H1 (cell line): ENCODE data around the gene XPNPEP2. TPM values are rescaled to one million over a fixed set of nuclear protein-coding genes. Genes with fewer than 3 reads are reported as not detected.

ENCODE experiments used
- CTCF ChIA-PET: fragments of 300-600 bp; sonication (Branson Sonifier 250); formaldehyde crosslinking; loops from one replicate; lab custom pipeline; 2021; ENCODE audit not compliant: partially characterized antibody; lab: Charles Lee
- POLR2A ChIA-PET: fragments of 300-600 bp; sonication (Branson Sonifier 250); formaldehyde crosslinking; loops from one replicate; lab custom pipeline; 2021; ENCODE audit warnings: inconsistent platforms; ENCODE audit not compliant: partially characterized antibody; lab: Charles Lee
- DNase-seq, 2 experiments: peaks; one replicate each; pipeline versions ENCODE4 v3.0.0 to v3.0.0-alpha.2; 2010 to 2022; ENCODE audit warnings: low spot score in 2 of 2, low read depth in 1 of 2, mixed read lengths in 1 of 2
- FAIRE-seq: peaks from 2 replicates; lab custom pipeline; 2011; peaks lifted over from hg19 to GRCh38; lab: Jason Lieb, UNC
- H2AFZ ChIP-seq: 2 replicates; pipeline ENCODE4 v1.8.1; 2012; ENCODE audit warnings: low read length, inconsistent platforms
- H2AK5ac ChIP-seq: 2 replicates; pipeline ENCODE4 v1.6.1; 2013; ENCODE audit warnings: low read depth, low read length
- H2BK120ac ChIP-seq: replicated peaks from 2 replicates; pipeline ENCODE3; 2013; ENCODE audit warnings: low read depth, low read length, inconsistent platforms
- H2BK12ac ChIP-seq: 2 replicates; pipeline ENCODE4 v1.6.1; 2013; ENCODE audit warnings: low read depth, low read length
- H2BK15ac ChIP-seq: 2 replicates; pipeline ENCODE4 v1.6.1; 2013; ENCODE audit warnings: low read length
- H2BK20ac ChIP-seq: 2 replicates; pipeline ENCODE4 v1.6.1; 2013; ENCODE audit warnings: low read length
- H2BK5ac ChIP-seq: 2 replicates; pipeline ENCODE4 v1.6.1; 2013; ENCODE audit warnings: low read depth, low read length
- H3K14ac ChIP-seq: 2 replicates; pipeline ENCODE4 v1.6.1; 2013; ENCODE audit warnings: inconsistent platforms; ENCODE audit not compliant: insufficient read length
- H3K18ac ChIP-seq: 2 replicates; pipeline ENCODE4 v1.6.1; 2013; ENCODE audit warnings: low read length; ENCODE audit errors: extremely low read depth
- H3K23ac ChIP-seq: 2 replicates; pipeline ENCODE4 v1.6.1; 2013; ENCODE audit warnings: inconsistent platforms; ENCODE audit not compliant: insufficient read length
- H3K23me2 ChIP-seq: 2 replicates; pipeline ENCODE4 v1.6.1; 2013; ENCODE audit warnings: low read depth, low read length
- H3K27ac ChIP-seq: 2 replicates; pipeline ENCODE4 v1.6.1; 2011; ENCODE audit warnings: low read depth, low read length, inconsistent platforms
- H3K27me3 ChIP-seq, 4 experiments: replicated peaks in 1 of 4; 1 replicate in 1 of 4; 2 replicates in 3 of 4; pipeline versions ENCODE4 v1.6.1 to v1.8.1; 2011 to 2013; ENCODE audit warnings: low read length in 3 of 4, mild to moderate bottlenecking in 3 of 4, inconsistent platforms in 2 of 4, mixed read lengths in 2 of 4, moderate library complexity in 1 of 4; ENCODE audit not compliant: control insufficient read depth in 3 of 4, insufficient read depth in 3 of 4; ENCODE audit errors: extremely low read depth in 1 of 4
- H3K36me3 ChIP-seq, 4 experiments: 2 replicates each; pipeline versions ENCODE4 v1.6.1 to v1.8.1; 2011 to 2013; ENCODE audit warnings: mild to moderate bottlenecking in 4 of 4, low read length in 3 of 4, moderate library complexity in 2 of 4, control low read depth in 1 of 4, inconsistent platforms in 1 of 4; ENCODE audit not compliant: insufficient read depth in 4 of 4, control insufficient read depth in 2 of 4
- H3K4ac ChIP-seq: replicated peaks from 2 replicates; pipeline ENCODE3; 2013; ENCODE audit warnings: low read length, low read depth, mixed read lengths, inconsistent platforms; ENCODE audit not compliant: insufficient read length
- H3K4me1 ChIP-seq, 4 experiments: replicated peaks in 1 of 4; 1 replicate in 1 of 4; 2 replicates in 3 of 4; pipeline versions ENCODE4 v1.6.1 to v1.8.1; 2011 to 2013; ENCODE audit warnings: low read length in 3 of 4, inconsistent platforms in 2 of 4, mixed read lengths in 1 of 4; ENCODE audit not compliant: insufficient read depth in 4 of 4, control insufficient read depth in 3 of 4
- H3K4me2 ChIP-seq, 2 experiments: 2 replicates each; pipeline versions ENCODE4 v1.6.1 to v1.8.1; 2011 to 2013; ENCODE audit warnings: low read depth in 2 of 2, low read length in 2 of 2, control low read depth in 1 of 2, inconsistent platforms in 1 of 2, mild to moderate bottlenecking in 1 of 2; ENCODE audit not compliant: insufficient read depth in 1 of 2
- H3K4me3 ChIP-seq, 4 experiments: fragments of 200-600, 300-600 bp in 1 of 4; sonication (generic), shearing (Covaris generic), sonication (Bioruptor Twin) in 1 of 4; 2 replicates each; pipeline versions ENCODE4 v1.5.1 to v1.8.1; 2011 to 2016; ENCODE audit warnings: low read length in 4 of 4, low read depth in 3 of 4, control low read depth in 2 of 4, inconsistent platforms in 2 of 4, mild to moderate bottlenecking in 2 of 4, mixed read lengths in 1 of 4, moderate library complexity in 1 of 4; ENCODE audit not compliant: insufficient read depth in 2 of 4; ENCODE audit errors: extremely low read depth in 1 of 4
- H3K56ac ChIP-seq: replicated peaks from 2 replicates; pipeline ENCODE3; 2013; ENCODE audit warnings: low read depth, mild to moderate bottlenecking, mixed read lengths, low read length, inconsistent platforms; ENCODE audit not compliant: insufficient read length
- H3K79me1 ChIP-seq: 2 replicates; pipeline ENCODE4 v1.6.1; 2013; ENCODE audit warnings: low read depth, low read length, control low read depth
- H3K79me2 ChIP-seq, 2 experiments: 2 replicates each; pipeline versions ENCODE4 v1.6.1 to v1.8.1; 2012 to 2013; ENCODE audit warnings: low read length in 2 of 2, mild to moderate bottlenecking in 2 of 2, inconsistent platforms in 1 of 2; ENCODE audit not compliant: insufficient read depth in 2 of 2, control insufficient read depth in 1 of 2
- H3K9ac ChIP-seq, 4 experiments: replicated peaks in 1 of 4; 1 replicate in 1 of 4; 2 replicates in 3 of 4; pipeline versions ENCODE4 v1.6.1 to v1.8.1; 2011 to 2013; ENCODE audit warnings: low read depth in 3 of 4, low read length in 3 of 4, control low read depth in 2 of 4, mild to moderate bottlenecking in 2 of 4, moderate library complexity in 2 of 4, inconsistent platforms in 1 of 4; ENCODE audit errors: extremely low read depth in 1 of 4
- H3K9me3 ChIP-seq, 2 experiments: 2 replicates each; pipeline versions ENCODE4 v1.6.1 to v1.8.1; 2012 to 2013; ENCODE audit warnings: mild to moderate bottlenecking in 2 of 2, moderate library complexity in 2 of 2, control low read depth in 1 of 2, inconsistent platforms in 1 of 2, low read depth in 1 of 2, low read length in 1 of 2, mixed read lengths in 1 of 2; ENCODE audit not compliant: insufficient read depth in 2 of 2
- H4K20me1 ChIP-seq, 2 experiments: replicated peaks in 1 of 2; 2 replicates each; pipeline versions ENCODE3 to v1.8.1; 2011 to 2013; ENCODE audit warnings: inconsistent platforms in 2 of 2, low read length in 2 of 2, mild to moderate bottlenecking in 1 of 2; ENCODE audit not compliant: insufficient read depth in 2 of 2, control insufficient read depth in 1 of 2
- H4K5ac ChIP-seq: 2 replicates; pipeline ENCODE4 v1.6.1; 2013; ENCODE audit warnings: low read length, low read depth, mixed read lengths, inconsistent platforms; ENCODE audit not compliant: insufficient read length
- H4K8ac ChIP-seq: 2 replicates; pipeline ENCODE4 v1.8.0; 2013; ENCODE audit warnings: mild to moderate bottlenecking, moderate library complexity, low read length, inconsistent platforms; ENCODE audit not compliant: insufficient read depth; ENCODE audit errors: extremely low read depth
- H4K91ac ChIP-seq: replicated peaks from 2 replicates; pipeline ENCODE3; 2013; ENCODE audit warnings: low read length, mixed read lengths, inconsistent platforms; ENCODE audit not compliant: insufficient read length
- BRCA1 ChIP-seq: IDR thresholded peaks from 2 replicates; pipeline ENCODE4 v1.6.1; 2012; ENCODE audit warnings: low read depth, low read length, improper control_type of control experiment
- EP300 ChIP-seq, 2 experiments: IDR thresholded peaks; 1 replicate in 1 of 2; 2 replicates in 1 of 2; pipeline ENCODE4 v1.6.1; 2011 to 2012; ENCODE audit warnings: low read depth in 2 of 2, low read length in 2 of 2, mild to moderate bottlenecking in 2 of 2, borderline replicate concordance in 1 of 2, inconsistent platforms in 1 of 2, moderate library complexity in 1 of 2
- GTF2F1 ChIP-seq: IDR thresholded peaks from 2 replicates; pipeline ENCODE4 v1.6.1; 2012; ENCODE audit warnings: low read depth, low read length, improper control_type of control experiment, borderline replicate concordance
- MAX ChIP-seq: IDR thresholded peaks from 2 replicates; pipeline ENCODE4 v1.6.1; 2012; ENCODE audit warnings: inconsistent platforms
- NANOG ChIP-seq: IDR thresholded peaks from 2 replicates; pipeline ENCODE4 v1.6.1; 2011; ENCODE audit warnings: low read length, low read depth, mild to moderate bottlenecking, inconsistent platforms; ENCODE audit not compliant: insufficient read depth, poor library complexity, severe bottlenecking
- PHF8 ChIP-seq: fragments of 200-600 bp; sonication (generic); conservative IDR thresholded peaks from 2 replicates; pipeline ENCODE4 v1.7.1; 2012; ENCODE audit warnings: low read depth, mild to moderate bottlenecking, inconsistent platforms, low read length, moderate library complexity
- RAD21 ChIP-seq, 2 experiments: IDR thresholded peaks in 1 of 2; conservative IDR thresholded peaks in 1 of 2; 2 replicates each; pipeline ENCODE4 v1.6.1; 2011; ENCODE audit warnings: low read depth in 2 of 2, low read length in 2 of 2, improper control_type of control experiment in 1 of 2, inconsistent platforms in 1 of 2, mild to moderate bottlenecking in 1 of 2, moderate library complexity in 1 of 2
- SAP30 ChIP-seq: fragments of 300-600 bp; sonication (generic); IDR thresholded peaks from 2 replicates; pipeline ENCODE4 v1.7.1; 2012; ENCODE audit warnings: low read length, moderate library complexity, mild to moderate bottlenecking, inconsistent platforms; ENCODE audit not compliant: insufficient read depth, insufficient replicate concordance
- SIN3A ChIP-seq, 2 experiments: IDR thresholded peaks in 1 of 2; conservative IDR thresholded peaks in 1 of 2; 2 replicates each; pipeline ENCODE4 v1.6.1; 2011 to 2012; ENCODE audit warnings: low read length in 2 of 2, improper control_type of control experiment in 1 of 2, low read depth in 1 of 2, mild to moderate bottlenecking in 1 of 2
- SP1 ChIP-seq: IDR thresholded peaks from 2 replicates; pipeline ENCODE4 v1.6.1; 2011; ENCODE audit warnings: low read depth, low read length
- SUZ12 ChIP-seq: fragments of 200-600 bp; sonication (generic); IDR thresholded peaks from 2 replicates; pipeline ENCODE4 v1.6.1; 2012; ENCODE audit warnings: mild to moderate bottlenecking, inconsistent platforms, low read length, moderate library complexity, mixed read lengths
- WGBS, 2 experiments: shearing (Covaris generic) in 1 of 2; methylation state at CpG; one replicate each; pipeline versions ENCODE4 v1.1.6 to v1.1.7; 2013 to 2015; ENCODE audit warnings: low lambda C conversion rate in 2 of 2, mixed read lengths in 2 of 2, inconsistent platforms in 1 of 2, low coverage in 1 of 2, missing lambda C conversion rate in 1 of 2; ENCODE audit not compliant: insufficient replicate concordance in 2 of 2, insufficient coverage in 1 of 2, insufficient read length in 1 of 2; ENCODE audit errors: extremely low coverage in 1 of 2, missing lambda C conversion rate in 1 of 2; 5-methylcytosine and 5-hydroxymethylcytosine counted together
- polyA plus RNA-seq, 7 experiments: library from polyadenylated mRNA; depleted of rRNA in 3 of 7; stranded (reverse) in 5 of 7; unstranded in 2 of 7; fragments of >200 nt in 5 of 7; fragments of 200-250 nt in 2 of 7; gene quantifications; 1 replicate in 5 of 7; 2 replicates in 1 of 7; 4 replicates in 1 of 7; pipeline versions ENCODE4 v1.2.1 to v1.2.3, GENCODE V29; 2011 to 2013; ENCODE audit warnings: missing spikeins in 2 of 7, mixed read lengths in 2 of 7
- total RNA-seq: library from RNA; stranded (reverse); fragmentation: NEBNext Ultra II Directional; extraction: Animal tissue kit (Norgen Biotek cat#: 25700); gene quantifications from 2 replicates; pipeline ENCODE4 v1.2.1, GENCODE V29; 2021

The XPNPEP2 gene
- total and polyA plus RNA-seq, 2 of the 8 experiments (the other 6 are each of a cell fraction or from before 2014, with no cell fraction given) = 0.27 TPM; not detected in 1

GRCh38 chrX:129736491-129736890, 2.3 kb upstream of the XPNPEP2 start:
- Histone ChIP-seq H3K4ac (no peak overlapping the region), H2BK12ac (no peak overlapping the region), H4K8ac (no peak overlapping the region), H3K4me3 (no peak overlapping the region), H3K27me3 (no peaks in the 10 kb centered on the region; a peak in 1 of 7 replicates), H2AK5ac (no peak overlapping the region), H2AFZ (no peak overlapping the region), H3K23me2 (no peaks in the 10 kb centered on the region), H3K9ac (no peak overlapping the region), H3K14ac (no peak overlapping the region), H4K20me1 (no peaks in the 10 kb centered on the region), H3K27ac (no peak overlapping the region), H2BK5ac (no peak overlapping the region), H2BK20ac (no peak overlapping the region), H3K79me1 (no peaks in the 10 kb centered on the region), H4K91ac (no peak overlapping the region), H3K4me1 (peaks cover 0 to 10% (median 3%) of the 10 kb centered on the region in 4 experiments; a peak in 4 of 7 replicates), H3K36me3 (no peaks in the 10 kb centered on the region), H2BK120ac (no peak overlapping the region), H3K4me2 (no peak overlapping the region), H2BK15ac (no peak overlapping the region), H3K23ac (no peak overlapping the region), H3K79me2 (no peaks in the 10 kb centered on the region), H3K56ac (no peak overlapping the region), H3K18ac (no peak overlapping the region), H3K9me3 (no peaks in the 10 kb centered on the region), H4K5ac (no peak overlapping the region)
- ChIA-PET CTCF (interaction anchor here (1.0 to 1.6 kb wide), 6 partner anchors 10 to 135 kb away, joined by 3 to 6 read pairs (median 3); no protein-coding TSS in a partner anchor), POLR2A (no interaction called here)
- TF ChIP-seq SP1 = no peak
- TF ChIP-seq SAP30 = no peak
- TF ChIP-seq BRCA1 = no peak
- TF ChIP-seq SUZ12 = no peak
- no peak for TF ChIP-seq NANOG
- no peak for TF ChIP-seq SIN3A (conservative IDR thresholded peaks at IDR 0.05 in 1 of 2, IDR thresholded peaks at IDR 0.05 in 1 of 2; ENCODE audit: low read depth in 1 of 2, low read length in 2 of 2)
- TF ChIP-seq PHF8 = no peak
- no peak for TF ChIP-seq GTF2F1
- no peak for TF ChIP-seq RAD21 (IDR thresholded peaks at IDR 0.05 in 1 of 2, conservative IDR thresholded peaks at IDR 0.05 in 1 of 2; ENCODE audit: low read depth in 2 of 2, low read length in 2 of 2)
- TF ChIP-seq EP300 (IDR thresholded peaks at IDR 0.05; ENCODE audit: borderline replicate concordance in 1 of 2, low read depth in 2 of 2, low read length in 2 of 2) = no peak
- no peak for TF ChIP-seq MAX
- no peak for FAIRE-seq
- DNase-seq = no peak
- 89% methylated on average over 5 of the region's 6 CpGs; no CpG with 5 or more reads in 1 of the 2 experiments for WGBS, 2 experiments
